SK-N-MC (cell line): ENCODE data around the gene FH.

Source experiments
- EZH2 ChIP-seq: fragments of 200-600 bp; sonication (generic); IDR thresholded peaks from one replicate; pipeline ENCODE4 v1.6.1; 2017; ENCODE audit warnings: antibody characterized with exemption
- POLR2AphosphoS5 ChIP-seq: IDR thresholded peaks from 2 replicates; pipeline ENCODE4 v1.6.1; 2012; ENCODE audit warnings: mild to moderate bottlenecking, low read depth, low read length, borderline replicate concordance

DNA sequence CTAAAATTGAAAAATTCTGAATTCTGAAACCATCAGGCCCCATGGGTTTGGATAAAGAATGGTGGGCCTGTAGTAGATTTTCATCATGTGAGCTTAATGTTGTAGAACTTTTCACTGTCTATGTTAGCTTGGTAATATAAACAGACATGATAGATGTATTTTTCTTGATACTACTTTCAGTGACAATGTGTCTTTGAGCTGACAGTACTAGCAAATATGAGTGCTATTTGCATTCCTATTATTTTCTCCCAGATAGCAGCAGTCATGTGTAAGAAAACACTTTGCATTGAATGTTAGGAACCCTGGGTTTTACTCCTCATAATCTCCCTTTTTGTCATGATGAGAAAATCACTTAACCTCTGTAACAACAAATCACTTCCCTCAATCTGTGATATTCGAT is 30.8 kb upstream of the FH start:
- TF ChIP-seq EZH2, result no peak
- TF ChIP-seq POLR2AphosphoS5, result no peak
